H9 (cell line): Measurements from ENCODE around the gene TMED3. TPM values are rescaled to one million over a fixed set of nuclear protein-coding genes. Genes with fewer than 3 reads are reported as not detected.

Experiments
- DNase-seq: peaks from one replicate; pipeline ENCODE4 v3.0.0-alpha.2; 2017
- H2AFZ ChIP-seq: one replicate; pipeline ENCODE4 v1.6.1; 2013; ENCODE audit warnings: mild to moderate bottlenecking, low read length, control low read depth, moderate library complexity
- H2AK5ac ChIP-seq: 2 replicates; pipeline ENCODE4 v1.6.1; 2013; ENCODE audit warnings: low read length, control low read depth, mixed read lengths; ENCODE audit not compliant: insufficient read length
- H2BK120ac ChIP-seq: one replicate; pipeline ENCODE4 v1.6.1; 2013; ENCODE audit warnings: low read depth, mild to moderate bottlenecking, low read length, control low read depth, inconsistent platforms; ENCODE audit not compliant: poor library complexity, severe bottlenecking
- H2BK12ac ChIP-seq: 2 replicates; pipeline ENCODE4 v1.6.1; 2013; ENCODE audit warnings: low read length, control low read depth, mixed read lengths, low read depth; ENCODE audit not compliant: insufficient read length
- H2BK15ac ChIP-seq: 2 replicates; pipeline ENCODE4 v1.6.1; 2013; ENCODE audit warnings: low read depth, low read length, control low read depth
- H2BK20ac ChIP-seq: one replicate; pipeline ENCODE4 v1.6.1; 2013; ENCODE audit warnings: low read depth, mild to moderate bottlenecking, low read length, control low read depth, inconsistent platforms; ENCODE audit not compliant: poor library complexity, severe bottlenecking
- H2BK5ac ChIP-seq: 2 replicates; pipeline ENCODE4 v1.6.1; 2013; ENCODE audit warnings: low read length, control low read depth, mixed read lengths; ENCODE audit not compliant: insufficient read length
- H3K14ac ChIP-seq: 2 replicates; pipeline ENCODE4 v1.6.1; 2013; ENCODE audit warnings: low read length, control low read depth; ENCODE audit not compliant: insufficient read depth
- H3K18ac ChIP-seq: 2 replicates; pipeline ENCODE4 v1.6.1; 2013; ENCODE audit warnings: low read depth, mild to moderate bottlenecking, mixed read lengths, low read length, control low read depth; ENCODE audit not compliant: insufficient read length
- H3K23ac ChIP-seq: 2 replicates; pipeline ENCODE4 v1.6.1; 2013; ENCODE audit warnings: low read length, control low read depth, mixed read lengths, low read depth; ENCODE audit not compliant: insufficient read length
- H3K23me2 ChIP-seq: 2 replicates; pipeline ENCODE4 v1.6.1; 2013; ENCODE audit warnings: low read depth, mild to moderate bottlenecking, mixed read lengths, low read length, control low read depth; ENCODE audit not compliant: insufficient read length, poor library complexity, severe bottlenecking
- H3K27ac ChIP-seq: 2 replicates; pipeline ENCODE4 v1.5.1; 2013; ENCODE audit warnings: low read length, control low read depth, mixed read lengths, low read depth; ENCODE audit not compliant: insufficient read length
- H3K27me3 ChIP-seq: 2 replicates; pipeline ENCODE4 v1.6.1; 2013; ENCODE audit warnings: low read length, control low read depth, inconsistent platforms; ENCODE audit not compliant: insufficient read depth
- H3K4ac ChIP-seq: 2 replicates; pipeline ENCODE4 v1.6.1; 2013; ENCODE audit warnings: low read depth, mild to moderate bottlenecking, control low read depth, inconsistent platforms, low read length, moderate library complexity
- H3K4me1 ChIP-seq: 2 replicates; pipeline ENCODE4 v1.6.1; 2013; ENCODE audit warnings: low read length, control low read depth, inconsistent platforms; ENCODE audit not compliant: insufficient read depth
- H3K4me2 ChIP-seq: 2 replicates; pipeline ENCODE4 v1.6.1; 2013; ENCODE audit warnings: low read length, control low read depth, mixed read lengths; ENCODE audit not compliant: insufficient read length, insufficient read depth
- H3K56ac ChIP-seq: 2 replicates; pipeline ENCODE4 v1.6.1; 2013; ENCODE audit warnings: low read depth, mild to moderate bottlenecking, mixed read lengths, low read length, control low read depth; ENCODE audit not compliant: insufficient read length
- H3K79me1 ChIP-seq: 2 replicates; pipeline ENCODE4 v1.6.1; 2013; ENCODE audit warnings: low read depth, mild to moderate bottlenecking, moderate library complexity, low read length, control low read depth, inconsistent platforms; ENCODE audit not compliant: insufficient read depth, poor library complexity, severe bottlenecking
- H3K79me2 ChIP-seq: 2 replicates; pipeline ENCODE4 v1.6.1; 2013; ENCODE audit warnings: low read length, control low read depth, inconsistent platforms; ENCODE audit not compliant: insufficient read depth
- H3K9ac ChIP-seq: 2 replicates; pipeline ENCODE4 v1.6.1; 2013; ENCODE audit warnings: low read length, control low read depth, mixed read lengths; ENCODE audit not compliant: insufficient read length; ENCODE audit errors: extremely low read depth
- H3K9me3 ChIP-seq: one replicate; pipeline ENCODE4 v1.6.1; 2013; ENCODE audit warnings: low read depth, low read length, inconsistent platforms; ENCODE audit not compliant: control insufficient read depth
- H3T11ph ChIP-seq: one replicate; pipeline ENCODE4 v1.6.1; 2013; ENCODE audit warnings: mild to moderate bottlenecking, low read length, control low read depth, inconsistent platforms
- H4K20me1 ChIP-seq: one replicate; pipeline ENCODE4 v1.6.1; 2013; ENCODE audit not compliant: control insufficient read depth, insufficient read length, insufficient read depth
- H4K5ac ChIP-seq: 2 replicates; pipeline ENCODE4 v1.6.1; 2013; ENCODE audit warnings: low read depth, mild to moderate bottlenecking, mixed read lengths, low read length, control low read depth; ENCODE audit not compliant: insufficient read length
- H4K8ac ChIP-seq: replicated peaks from 2 replicates; pipeline ENCODE4 v1.6.1; 2013; ENCODE audit warnings: low read length, control low read depth, mixed read lengths, low read depth; ENCODE audit not compliant: insufficient read length
- H4K91ac ChIP-seq: 2 replicates; pipeline ENCODE4 v1.6.1; 2013; ENCODE audit warnings: low read depth, mild to moderate bottlenecking, moderate library complexity, mixed read lengths, low read length, control low read depth; ENCODE audit not compliant: insufficient read length
- H3K27ac Mint-ChIP-seq, 3 experiments: 2 replicates in 2 of 3; 3 replicates in 1 of 3; pipeline ENCODE4 v1.8.0; 2020 to 2021; ENCODE audit warnings: mixed read lengths in 3 of 3, mild to moderate bottlenecking in 1 of 3, moderate library complexity in 1 of 3
- H3K27me3 Mint-ChIP-seq: 2 replicates; pipeline ENCODE4 v1.8.0; 2021; ENCODE audit warnings: low read depth, mild to moderate bottlenecking, moderate library complexity, mixed read lengths
- H3K36me3 Mint-ChIP-seq, 3 experiments: 2 replicates in 2 of 3; 3 replicates in 1 of 3; pipeline ENCODE4 v1.8.0; 2020 to 2021; ENCODE audit warnings: low read depth in 3 of 3, mixed read lengths in 3 of 3; ENCODE audit not compliant: insufficient read depth in 1 of 3
- H3K4me1 Mint-ChIP-seq, 2 experiments: 2 replicates each; pipeline ENCODE4 v1.8.0; 2020; ENCODE audit warnings: mixed read lengths in 2 of 2
- H3K4me3 Mint-ChIP-seq, 2 experiments: 2 replicates in 1 of 2; 3 replicates in 1 of 2; pipeline ENCODE4 v1.8.0; 2020 to 2021; ENCODE audit warnings: mild to moderate bottlenecking in 2 of 2, mixed read lengths in 2 of 2, moderate library complexity in 1 of 2
- H3K9me3 Mint-ChIP-seq, 2 experiments: 2 replicates in 1 of 2; 3 replicates in 1 of 2; pipeline ENCODE4 v1.8.0; 2020; ENCODE audit warnings: mild to moderate bottlenecking in 2 of 2, mixed read lengths in 2 of 2, moderate library complexity in 1 of 2
- WGBS: extraction: QIAGEN DNeasy Blood & Tissue Kit; methylation state at CpG from one replicate; pipeline ENCODE4 v1.1.7; 2013; ENCODE audit warnings: missing lambda C conversion rate, low lambda C conversion rate, mixed read lengths; ENCODE audit not compliant: insufficient read length; ENCODE audit errors: extremely low coverage; 5-methylcytosine and 5-hydroxymethylcytosine counted together
- total RNA-seq: library from RNA; stranded (reverse); gene quantifications from 2 replicates; pipeline ENCODE4 v1.2.1, GENCODE V29; 2021
- TF ChIP-seq, protein P1 (sequence below): fragments of 200-600 bp; sonication (generic); conservative IDR thresholded peaks from 3 replicates; pipeline ENCODE4 v1.8.0; 2021; ENCODE audit warnings: antibody characterized with exemption, mild to moderate bottlenecking

Gene TMED3
- total RNA-seq, 1 experiment from 2014 or later = 46.4 TPM

DNA sequence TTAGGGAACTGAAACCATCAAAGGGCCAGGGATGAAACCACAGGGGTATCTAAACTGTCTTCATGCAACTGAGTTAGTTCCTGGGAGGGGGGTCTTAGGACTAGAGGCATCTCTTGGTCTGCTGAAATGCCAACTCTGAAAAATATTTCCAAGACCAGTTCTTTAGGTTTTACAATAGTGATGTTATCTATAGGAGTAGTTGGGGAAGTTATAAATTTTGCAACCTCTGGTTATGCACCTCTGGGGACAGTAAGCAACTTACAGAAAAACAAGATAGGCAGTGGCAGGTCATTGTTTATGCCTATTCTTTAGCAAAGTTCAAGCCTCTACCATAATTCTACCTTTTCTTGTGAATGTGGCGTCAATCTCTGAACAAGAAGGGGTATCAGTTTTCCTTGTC lies 60.7 kb downstream of the TMED3 start:
- no peaks in the 10 kb centered on the region for H3K79me2 ChIP-seq
- no peak overlapping the region for H4K91ac ChIP-seq
- H3K27ac Mint-ChIP-seq = no peak overlapping the region
- H3K27me3 ChIP-seq = no peaks in the 10 kb centered on the region
- no peak overlapping the region for H2BK12ac ChIP-seq
- no CpG with 5 or more reads among the region's 1 CpG for WGBS
- no peaks in the 10 kb centered on the region; the same call in 1 of the 2 replicates for H3K27me3 Mint-ChIP-seq
- H3K4me1 ChIP-seq = peaks cover 4% of the 10 kb centered on the region; the same call in 1 of the 2 replicates
- H3K9me3 Mint-ChIP-seq = peaks cover under 1 to 5% of the 10 kb centered on the region in 2 experiments; a peak in 1 of 5 replicates
- H2AK5ac ChIP-seq = no peak overlapping the region
- no peak overlapping the region for H3K18ac ChIP-seq
- no peak overlapping the region for H2BK15ac ChIP-seq
- no peaks in the 10 kb centered on the region for H3K23me2 ChIP-seq
- H3K4me1 Mint-ChIP-seq = peaks cover 48 to 55% of the 10 kb centered on the region in 2 experiments
- H4K8ac ChIP-seq = no peak overlapping the region
- H3K79me1 ChIP-seq = no peaks in the 10 kb centered on the region
- H3T11ph ChIP-seq = no peak overlapping the region
- DNase-seq = no peak
- H4K20me1 ChIP-seq = no peaks in the 10 kb centered on the region
- no peak overlapping the region for H3K4ac ChIP-seq
- H2BK120ac ChIP-seq = no peak overlapping the region
- no peak overlapping the region for H2BK20ac ChIP-seq
- TF ChIP-seq, protein P1, sequence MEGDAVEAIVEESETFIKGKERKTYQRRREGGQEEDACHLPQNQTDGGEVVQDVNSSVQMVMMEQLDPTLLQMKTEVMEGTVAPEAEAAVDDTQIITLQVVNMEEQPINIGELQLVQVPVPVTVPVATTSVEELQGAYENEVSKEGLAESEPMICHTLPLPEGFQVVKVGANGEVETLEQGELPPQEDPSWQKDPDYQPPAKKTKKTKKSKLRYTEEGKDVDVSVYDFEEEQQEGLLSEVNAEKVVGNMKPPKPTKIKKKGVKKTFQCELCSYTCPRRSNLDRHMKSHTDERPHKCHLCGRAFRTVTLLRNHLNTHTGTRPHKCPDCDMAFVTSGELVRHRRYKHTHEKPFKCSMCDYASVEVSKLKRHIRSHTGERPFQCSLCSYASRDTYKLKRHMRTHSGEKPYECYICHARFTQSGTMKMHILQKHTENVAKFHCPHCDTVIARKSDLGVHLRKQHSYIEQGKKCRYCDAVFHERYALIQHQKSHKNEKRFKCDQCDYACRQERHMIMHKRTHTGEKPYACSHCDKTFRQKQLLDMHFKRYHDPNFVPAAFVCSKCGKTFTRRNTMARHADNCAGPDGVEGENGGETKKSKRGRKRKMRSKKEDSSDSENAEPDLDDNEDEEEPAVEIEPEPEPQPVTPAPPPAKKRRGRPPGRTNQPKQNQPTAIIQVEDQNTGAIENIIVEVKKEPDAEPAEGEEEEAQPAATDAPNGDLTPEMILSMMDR = no peak
- no peak overlapping the region for H2BK5ac ChIP-seq
- no peak overlapping the region for H3K9ac ChIP-seq
- H3K27ac ChIP-seq = no peak overlapping the region
- H3K36me3 Mint-ChIP-seq = peaks cover 0 to 11% (median 2%) of the 10 kb centered on the region in 3 experiments; a peak in 5 of 7 replicates
- H4K5ac ChIP-seq = no peak overlapping the region
- H3K56ac ChIP-seq = no peak overlapping the region
- no peak overlapping the region for H3K4me2 ChIP-seq
- no peaks in the 10 kb centered on the region for H3K9me3 ChIP-seq
- H3K23ac ChIP-seq = no peak overlapping the region
- no peak overlapping the region for H3K14ac ChIP-seq
- no peak overlapping the region for H3K4me3 Mint-ChIP-seq
- H2AFZ ChIP-seq = no peak overlapping the region
